GM18519 (cell line): ENCODE measurements around the gene GUCY2D.

Source experiments
- ATAC-seq: cut with Tn5 transposase; IDR thresholded peaks from one replicate; pipeline ENCODE4 v1.9.1; 2021; ENCODE audit warnings: mild to moderate bottlenecking, moderate library complexity; ENCODE audit not compliant: unreplicated experiment, low FRiP score

GUCY2D gene

GRCh38 chr17:7989781-7990655 is 12.4 kb upstream of the GUCY2D start:
- ATAC-seq: no peak

DNA sequence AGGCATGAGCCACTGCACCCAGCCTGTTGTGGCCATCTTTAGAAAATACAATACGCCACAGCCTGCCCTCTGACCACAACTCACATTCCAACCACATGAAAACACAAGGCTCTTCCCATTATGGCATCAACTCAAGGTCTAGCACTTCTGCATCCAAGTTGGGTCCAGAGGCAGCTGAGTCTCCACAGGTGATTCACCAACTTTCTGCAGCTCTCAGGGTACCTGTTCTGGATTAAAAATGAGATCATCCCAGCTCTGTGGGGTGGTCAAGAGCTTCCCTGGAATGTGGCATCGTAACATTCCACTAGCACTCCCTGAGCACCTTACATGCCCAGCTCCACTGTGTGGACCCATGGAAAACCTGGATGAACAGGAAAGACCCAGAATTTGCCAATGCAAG is 9.9 kb upstream of the GUCY2D start:
- ATAC-seq: no peak

DNA sequence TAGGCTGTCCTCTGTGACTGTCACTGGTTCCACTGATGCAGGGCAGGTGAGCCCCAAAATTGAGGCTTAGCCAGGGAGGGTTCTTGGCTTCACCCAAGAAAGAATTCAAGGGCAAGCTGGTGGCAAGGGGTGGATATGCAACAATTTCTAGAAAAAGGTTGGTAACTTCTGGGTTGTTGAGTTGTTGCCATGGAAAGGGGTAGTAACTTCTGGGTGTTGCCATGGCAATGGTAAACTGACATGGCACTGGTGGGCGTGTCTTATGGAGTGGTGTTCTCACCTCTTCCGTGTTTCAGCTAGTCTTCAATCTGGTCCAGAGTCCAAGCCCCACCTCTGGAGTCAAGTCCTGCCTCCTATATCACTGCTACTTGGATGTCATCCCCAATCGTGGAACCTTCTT is 9.5 kb upstream of the GUCY2D start:
- ATAC-seq: no peak

DNA sequence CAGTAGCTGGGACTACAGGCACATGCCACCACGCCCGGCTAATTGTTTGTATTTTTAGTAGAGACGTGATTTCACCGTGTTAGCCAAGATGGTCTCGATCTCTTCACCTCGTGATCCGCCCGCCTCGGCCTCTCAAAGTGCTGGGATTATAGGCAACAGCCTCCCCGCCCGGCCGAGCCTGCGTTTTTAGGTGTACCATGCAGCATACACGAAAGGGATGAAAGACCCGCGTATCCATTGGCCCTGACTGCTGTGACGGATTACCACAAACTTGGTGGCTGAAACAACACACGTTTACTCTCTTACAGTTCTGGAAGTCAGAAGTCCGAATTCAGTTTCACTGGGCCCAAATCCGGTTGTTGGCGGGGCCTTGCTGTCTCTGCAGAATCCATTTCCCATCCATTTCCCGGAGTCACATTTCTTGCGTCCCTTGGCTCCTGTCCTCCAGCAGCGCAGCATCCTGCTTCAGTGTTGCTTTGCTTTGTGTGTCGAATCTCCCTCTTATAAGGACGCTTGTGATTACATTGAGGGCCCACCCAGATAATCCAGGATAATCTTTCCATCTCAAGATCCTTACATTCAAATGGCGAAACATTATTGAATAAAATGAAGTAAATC is 8.3 kb upstream of the GUCY2D start:
- no peak for ATAC-seq

GRCh38 chr17:7995724-7996123 is 6.7 kb upstream of the GUCY2D start:
- ATAC-seq: no peak

GRCh38 chr17:7997186-7997585 is 5.2 kb upstream of the GUCY2D start:
- no peak for ATAC-seq

- no peak for ATAC-seq
Observed at GRCh38 chr17:8002721-8003593, 542 bp downstream of the GUCY2D start.

- ATAC-seq: no peak
Observed at GRCh38 chr17:8003594-8004181, 1.3 kb downstream of the GUCY2D start.

DNA sequence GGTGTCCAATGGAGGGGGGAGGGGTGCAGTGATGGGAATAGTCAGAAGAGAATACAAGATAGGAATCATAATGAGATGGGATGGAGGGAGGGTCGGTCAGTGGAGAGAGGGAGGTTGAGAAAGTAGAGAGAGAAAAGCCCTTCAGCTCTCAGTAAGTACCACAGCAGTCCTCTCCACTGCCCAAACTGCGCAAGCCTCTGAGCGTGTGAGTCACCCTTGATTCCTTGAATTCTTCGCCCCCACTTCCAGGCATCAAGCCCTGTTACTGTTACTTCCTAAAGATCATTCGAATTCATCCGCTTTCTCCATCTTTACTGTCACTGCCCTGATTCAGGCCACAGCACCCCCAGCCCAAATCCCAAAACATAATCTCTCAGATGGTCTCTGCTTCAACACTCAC is 2.5 kb downstream of the GUCY2D start:
- no peak for ATAC-seq

GRCh38 chr17:8005357-8005756 is 2.9 kb downstream of the GUCY2D start:
- ATAC-seq: no peak

GRCh38 chr17:8005967-8006730 is 3.7 kb downstream of the GUCY2D start:
- ATAC-seq: no peak

- ATAC-seq: no peak
Observed at GRCh38 chr17:8006836-8007680, 4.6 kb downstream of the GUCY2D start.

GRCh38 chr17:8007836-8008235 is 5.4 kb downstream of the GUCY2D start:
- no peak for ATAC-seq

- no peak for ATAC-seq
Observed at GRCh38 chr17:8012045-8012580, 9.7 kb downstream of the GUCY2D start.

DNA sequence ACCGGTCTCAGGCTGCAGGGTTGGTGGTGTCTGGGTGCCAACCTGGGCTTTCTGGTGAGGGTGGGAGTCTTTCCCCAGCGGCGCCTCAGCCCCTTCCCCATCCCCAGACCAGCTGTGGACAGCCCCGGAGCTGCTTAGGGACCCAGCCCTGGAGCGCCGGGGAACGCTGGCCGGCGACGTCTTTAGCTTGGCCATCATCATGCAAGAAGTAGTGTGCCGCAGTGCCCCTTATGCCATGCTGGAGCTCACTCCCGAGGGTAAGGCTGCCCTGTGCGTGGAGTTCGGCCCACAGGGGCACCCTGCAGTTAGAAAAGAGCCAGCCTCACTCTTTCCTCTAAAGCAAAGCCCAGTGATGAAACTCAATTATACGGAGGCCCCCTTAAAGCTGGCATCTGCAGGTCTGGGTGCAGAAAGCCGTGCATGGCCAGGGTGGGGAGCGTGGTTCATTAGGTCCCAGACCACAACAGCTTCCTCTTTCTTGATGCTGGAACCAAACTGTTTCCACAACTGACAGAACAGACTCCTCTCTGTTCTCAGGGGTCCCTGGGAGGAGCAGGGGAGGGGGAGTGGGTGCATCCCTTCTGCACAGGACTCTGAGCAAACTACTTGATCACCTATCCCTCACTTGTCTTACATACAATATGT is 10.7 kb downstream of the GUCY2D start:
- no peak for ATAC-seq

- no peak for ATAC-seq
Observed at GRCh38 chr17:8013731-8014557, 11.5 kb downstream of the GUCY2D start.

- ATAC-seq: no peak
Observed at GRCh38 chr17:8014558-8014850, 12.1 kb downstream of the GUCY2D start.
